Measurements from ENCODE around the gene ARRDC4.
"Not testable (repeated sequence)": the region's sequence is repeated elsewhere in the genome, so short reads cannot be mapped to it uniquely, and the experiment has no call there.

ARRDC4 gene

DNA sequence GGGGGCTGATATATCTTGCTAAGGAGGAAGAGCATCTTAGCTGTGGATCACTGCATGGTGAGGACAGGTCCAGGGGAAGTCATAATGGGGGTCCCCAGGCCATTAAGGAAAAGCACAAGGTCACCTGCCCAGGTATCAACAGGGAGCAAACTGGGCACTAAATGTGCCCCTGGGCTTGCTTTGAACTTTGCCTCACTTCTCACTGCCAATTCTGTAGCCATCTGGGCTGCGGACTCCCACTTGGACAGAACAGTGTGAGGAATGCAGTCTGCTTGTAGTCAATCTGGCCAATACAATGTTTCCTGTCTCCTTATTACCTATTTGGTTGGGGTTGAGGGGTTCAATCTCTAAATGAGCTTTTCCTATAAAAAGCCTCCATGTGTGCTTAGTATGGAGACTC lies 21.3 kb downstream of the ARRDC4 start:
- Histone ChIP-seq H2AFZ (ENCODE audit: low read length) (no peak overlapping the region), H3K79me2 (ENCODE audit: low read length) (no peaks in the 10 kb centered on the region), H3K9me3 (replicated peaks; ENCODE audit: insufficient read depth, low read length) (no peaks in the 10 kb centered on the region), H3K4me2 (ENCODE audit: low read depth, low read length) (no peak overlapping the region), H4K20me1 (ENCODE audit: insufficient read depth, low read length) (no peaks in the 10 kb centered on the region), H3K4me1 (ENCODE audit: low read length) (no peaks in the 10 kb centered on the region), H3K4me3 (ENCODE audit: low read length) (no peak overlapping the region), H3K27me3 (replicated peaks; ENCODE audit: insufficient read depth, low read length) (no peaks in the 10 kb centered on the region), H3K27ac (ENCODE audit: low read length) (no peak overlapping the region), H3K9me2 (replicated peaks; ENCODE audit: insufficient read depth, low read length) (no peaks in the 10 kb centered on the region), H3K9ac (ENCODE audit: low read length) (no peak overlapping the region), H3F3A (ENCODE audit: insufficient read depth, low read length) (no peaks in the 10 kb centered on the region), H3K36me3 (replicated peaks; ENCODE audit: insufficient read depth, low read length) (no peaks in the 10 kb centered on the region)
- DNase-seq = no peak
- TF ChIP-seq EZH2 (optimal IDR thresholded peaks at IDR 0.05; ENCODE audit: low read depth, low read length) (no peak), EZH2phosphoT487 (IDR thresholded peaks at IDR 0.05; ENCODE audit: low read length) (no peak)
- TF ChIP-seq, protein P1, sequence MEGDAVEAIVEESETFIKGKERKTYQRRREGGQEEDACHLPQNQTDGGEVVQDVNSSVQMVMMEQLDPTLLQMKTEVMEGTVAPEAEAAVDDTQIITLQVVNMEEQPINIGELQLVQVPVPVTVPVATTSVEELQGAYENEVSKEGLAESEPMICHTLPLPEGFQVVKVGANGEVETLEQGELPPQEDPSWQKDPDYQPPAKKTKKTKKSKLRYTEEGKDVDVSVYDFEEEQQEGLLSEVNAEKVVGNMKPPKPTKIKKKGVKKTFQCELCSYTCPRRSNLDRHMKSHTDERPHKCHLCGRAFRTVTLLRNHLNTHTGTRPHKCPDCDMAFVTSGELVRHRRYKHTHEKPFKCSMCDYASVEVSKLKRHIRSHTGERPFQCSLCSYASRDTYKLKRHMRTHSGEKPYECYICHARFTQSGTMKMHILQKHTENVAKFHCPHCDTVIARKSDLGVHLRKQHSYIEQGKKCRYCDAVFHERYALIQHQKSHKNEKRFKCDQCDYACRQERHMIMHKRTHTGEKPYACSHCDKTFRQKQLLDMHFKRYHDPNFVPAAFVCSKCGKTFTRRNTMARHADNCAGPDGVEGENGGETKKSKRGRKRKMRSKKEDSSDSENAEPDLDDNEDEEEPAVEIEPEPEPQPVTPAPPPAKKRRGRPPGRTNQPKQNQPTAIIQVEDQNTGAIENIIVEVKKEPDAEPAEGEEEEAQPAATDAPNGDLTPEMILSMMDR (IDR thresholded peaks at IDR 0.05; ENCODE audit: low read length) = no peak

DNA sequence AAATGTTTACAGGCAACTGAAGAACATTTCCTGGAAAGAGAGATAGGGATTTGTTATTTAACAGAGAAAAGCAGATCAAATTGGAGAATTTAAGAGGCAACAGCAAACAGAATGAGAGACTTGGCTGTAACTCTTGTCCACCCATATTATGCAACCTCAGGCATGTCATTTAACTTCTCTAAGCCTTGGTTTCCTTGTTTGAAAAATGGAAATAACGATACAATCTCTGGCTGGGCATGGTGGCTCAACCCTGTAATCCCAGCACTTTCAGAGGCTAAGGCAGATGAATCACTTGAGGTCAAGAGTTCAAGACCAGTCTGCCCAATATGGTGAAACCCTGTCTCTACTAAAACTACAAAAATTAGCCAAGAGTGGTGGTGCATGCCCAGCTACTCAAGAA lies 23.7 kb downstream of the ARRDC4 start:
- Histone ChIP-seq H3K9ac (ENCODE audit: low read length) (no peak overlapping the region), H3K36me3 (replicated peaks; ENCODE audit: insufficient read depth, low read length) (no peaks in the 10 kb centered on the region), H3K27me3 (replicated peaks; ENCODE audit: insufficient read depth, low read length) (no peaks in the 10 kb centered on the region), H2AFZ (ENCODE audit: low read length) (no peak overlapping the region), H3K4me2 (ENCODE audit: low read depth, low read length) (no peak overlapping the region), H3K9me3 (replicated peaks; ENCODE audit: insufficient read depth, low read length) (no peaks in the 10 kb centered on the region), H3K79me2 (ENCODE audit: low read length) (no peaks in the 10 kb centered on the region), H3K4me3 (ENCODE audit: low read length) (no peak overlapping the region), H3K9me2 (replicated peaks; ENCODE audit: insufficient read depth, low read length) (no peaks in the 10 kb centered on the region), H4K20me1 (ENCODE audit: insufficient read depth, low read length) (no peaks in the 10 kb centered on the region), H3K4me1 (ENCODE audit: low read length) (no peaks in the 10 kb centered on the region), H3F3A (ENCODE audit: insufficient read depth, low read length) (no peaks in the 10 kb centered on the region), H3K27ac (ENCODE audit: low read length) (no peak overlapping the region)
- no peak for DNase-seq
- TF ChIP-seq, protein P1 (IDR thresholded peaks at IDR 0.05; ENCODE audit: low read length) = no peak
- no peak for TF ChIP-seq EZH2phosphoT487 (IDR thresholded peaks at IDR 0.05; ENCODE audit: low read length)
- TF ChIP-seq EZH2 (optimal IDR thresholded peaks at IDR 0.05; ENCODE audit: low read depth, low read length) = no peak

DNA sequence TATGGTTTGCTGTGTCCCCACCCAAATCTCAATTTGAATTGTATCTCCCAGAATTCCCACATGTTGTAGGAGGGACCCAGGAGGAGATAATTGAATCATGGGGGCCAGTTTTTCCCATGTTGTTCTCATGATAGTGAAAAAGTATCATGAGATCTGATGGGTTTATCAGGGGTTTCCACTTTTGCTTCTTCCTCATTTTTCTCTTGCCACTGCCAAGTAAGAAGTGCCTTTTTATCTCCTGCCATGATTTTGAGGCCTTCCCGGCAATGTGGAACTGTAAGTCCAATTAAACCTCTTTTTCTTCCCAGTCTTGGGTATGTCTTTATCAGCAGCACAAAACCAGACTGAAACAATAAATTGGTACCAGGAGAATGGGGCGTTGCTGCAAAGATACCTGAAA lies 25.5 kb downstream of the ARRDC4 start:
- H4K20me1 ChIP-seq (ENCODE audit: insufficient read depth, low read length) = not testable (repeated sequence)

DNA sequence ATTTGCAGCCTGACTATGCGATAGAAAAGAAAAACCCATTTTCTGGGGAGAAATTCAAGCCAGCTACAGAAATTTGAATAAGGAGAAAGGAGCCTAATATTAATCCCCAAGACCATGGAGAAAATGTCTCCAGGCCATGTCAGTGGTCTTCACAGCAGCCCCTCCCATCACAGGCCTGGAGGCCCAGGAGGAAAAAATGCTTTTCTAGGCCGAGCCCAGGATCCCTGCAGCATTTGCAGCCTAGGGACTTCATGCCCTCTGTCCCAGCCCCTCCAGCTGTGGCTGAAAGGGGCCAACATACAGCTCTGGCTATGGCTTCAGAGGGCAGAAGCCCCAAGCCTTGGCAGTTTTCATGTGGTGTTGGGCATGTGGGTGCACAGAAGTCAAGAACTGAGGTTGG lies 26.3 kb downstream of the ARRDC4 start:
- Histone ChIP-seq H4K20me1 (ENCODE audit: insufficient read depth, low read length) (no peaks in the 10 kb centered on the region), H3K4me2 (ENCODE audit: low read depth, low read length) (no peak overlapping the region), H3K79me2 (ENCODE audit: low read length) (no peaks in the 10 kb centered on the region), H3K9me2 (replicated peaks; ENCODE audit: insufficient read depth, low read length) (no peaks in the 10 kb centered on the region), H3K9me3 (replicated peaks; ENCODE audit: insufficient read depth, low read length) (no peaks in the 10 kb centered on the region), H3K4me3 (ENCODE audit: low read length) (no peak overlapping the region), H3K4me1 (ENCODE audit: low read length) (no peaks in the 10 kb centered on the region), H3K27ac (ENCODE audit: low read length) (no peak overlapping the region), H3K9ac (ENCODE audit: low read length) (no peak overlapping the region), H3F3A (ENCODE audit: insufficient read depth, low read length) (no peaks in the 10 kb centered on the region), H2AFZ (ENCODE audit: low read length) (no peak overlapping the region), H3K27me3 (replicated peaks; ENCODE audit: insufficient read depth, low read length) (no peaks in the 10 kb centered on the region), H3K36me3 (replicated peaks; ENCODE audit: insufficient read depth, low read length) (no peaks in the 10 kb centered on the region)
- TF ChIP-seq EZH2phosphoT487 (IDR thresholded peaks at IDR 0.05; ENCODE audit: low read length) (no peak), EZH2 (optimal IDR thresholded peaks at IDR 0.05; ENCODE audit: low read depth, low read length) (no peak)
- TF ChIP-seq, protein P1 (IDR thresholded peaks at IDR 0.05; ENCODE audit: low read length) = no peak
- DNase-seq = no peak

More for the DNA sequence above, 25.5 kb downstream of the ARRDC4 start:
- not testable (repeated sequence) for H3K9ac ChIP-seq (ENCODE audit: low read length); H3K4me1 ChIP-seq (ENCODE audit: low read length); H3K9me2 ChIP-seq (replicated peaks; ENCODE audit: insufficient read depth, low read length); H2AFZ ChIP-seq (ENCODE audit: low read length); H3K4me2 ChIP-seq (ENCODE audit: low read depth, low read length); H3K27ac ChIP-seq (ENCODE audit: low read length); H3K79me2 ChIP-seq (ENCODE audit: low read length); H3K9me3 ChIP-seq (replicated peaks; ENCODE audit: insufficient read depth, low read length); H3K27me3 ChIP-seq (replicated peaks; ENCODE audit: insufficient read depth, low read length); H3F3A ChIP-seq (ENCODE audit: insufficient read depth, low read length); H3K36me3 ChIP-seq (replicated peaks; ENCODE audit: insufficient read depth, low read length); DNase-seq; H3K4me3 ChIP-seq (ENCODE audit: low read length)
